ENCODE data around the gene FGD3. TPM values are rescaled to one million over a fixed set of nuclear protein-coding genes. Genes with fewer than 3 reads are reported as not detected.

Gene FGD3
- polyA plus RNA-seq, 1 donor (not counting 4 experiments of a cell fraction or from before 2014, with no cell fraction given): 0.21 TPM

DNA sequence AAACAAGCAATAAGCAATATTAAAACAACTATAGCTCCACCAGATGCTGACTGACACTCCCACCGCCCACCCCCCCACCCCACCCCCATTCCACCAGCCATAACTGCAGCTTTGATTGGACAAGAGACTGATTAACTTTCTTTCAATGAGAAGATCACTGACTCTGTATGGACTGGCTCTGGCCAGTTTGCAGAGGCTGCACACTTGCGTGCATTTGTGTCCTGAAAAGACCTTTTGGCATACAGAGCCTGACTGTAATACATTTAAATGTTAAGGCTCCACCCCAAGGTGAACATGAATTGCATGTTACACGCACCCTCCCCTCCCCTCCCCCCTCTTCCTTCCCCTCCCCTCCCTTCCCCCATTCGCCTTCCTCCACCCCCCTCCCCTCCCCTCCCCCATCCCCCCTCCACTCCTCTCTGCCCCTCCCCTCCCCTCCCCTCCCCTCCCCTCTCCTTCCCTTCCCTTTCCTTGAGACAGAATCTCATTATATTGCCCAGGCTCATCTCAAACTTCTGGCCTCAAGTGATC, 31.1 kb downstream of the FGD3 start:
- dilution Hi-C loops (cut with MboI; ENCODE audit: extremely low pct_ligation_motif_present, low sequenced_read_pairs): no loop called here
- Histone ChIP-seq H4K20me1 (ENCODE audit: control insufficient read depth, extremely low read depth, insufficient read depth, low read length) (no peaks in the 10 kb centered on the region), H3K4me3 (ENCODE audit: control insufficient read depth in 2 of 3, extremely low read depth in 1 of 3, insufficient read depth in 2 of 3, low read depth in 1 of 3, low read length in 3 of 3) (no peak overlapping the region), H3K9me1 (ENCODE audit: control insufficient read depth, extremely low read depth, insufficient read depth, low read length) (no peaks in the 10 kb centered on the region), H3K27ac (ENCODE audit: control insufficient read depth, insufficient read depth, low read length) (no peak overlapping the region), H3K27me3 (ENCODE audit: control insufficient read depth, extremely low read depth, insufficient read depth, low read length) (no peaks in the 10 kb centered on the region), H2AFZ (ENCODE audit: control insufficient read depth, low read length) (no peak overlapping the region), H3K9me3 (ENCODE audit: control insufficient read depth, low read depth, low read length) (no peaks in the 10 kb centered on the region), H3K79me2 (ENCODE audit: control insufficient read depth, insufficient read depth, low read length) (no peaks in the 10 kb centered on the region), H3K36me3 (ENCODE audit: control insufficient read depth in 2 of 2, extremely low read depth in 1 of 2, insufficient read depth in 2 of 2, low read length in 2 of 2) (no peaks in the 10 kb centered on the region), H3K9ac (ENCODE audit: control insufficient read depth, extremely low read depth, insufficient read depth, low read length) (no peak overlapping the region), H3K4me2 (ENCODE audit: control insufficient read depth, extremely low read depth, insufficient read depth, low read depth, low read length) (no peak overlapping the region), H3K4me1 (ENCODE audit: control insufficient read depth, extremely low read depth, insufficient read depth, low read length) (peaks cover 7% of the 10 kb centered on the region)
- no peak for DNase-seq (ENCODE audit: low read depth, low spot score)
- no peak for TF ChIP-seq EZH2 (IDR thresholded peaks at IDR 0.05; ENCODE audit: low read length)
- TF ChIP-seq, protein P1, sequence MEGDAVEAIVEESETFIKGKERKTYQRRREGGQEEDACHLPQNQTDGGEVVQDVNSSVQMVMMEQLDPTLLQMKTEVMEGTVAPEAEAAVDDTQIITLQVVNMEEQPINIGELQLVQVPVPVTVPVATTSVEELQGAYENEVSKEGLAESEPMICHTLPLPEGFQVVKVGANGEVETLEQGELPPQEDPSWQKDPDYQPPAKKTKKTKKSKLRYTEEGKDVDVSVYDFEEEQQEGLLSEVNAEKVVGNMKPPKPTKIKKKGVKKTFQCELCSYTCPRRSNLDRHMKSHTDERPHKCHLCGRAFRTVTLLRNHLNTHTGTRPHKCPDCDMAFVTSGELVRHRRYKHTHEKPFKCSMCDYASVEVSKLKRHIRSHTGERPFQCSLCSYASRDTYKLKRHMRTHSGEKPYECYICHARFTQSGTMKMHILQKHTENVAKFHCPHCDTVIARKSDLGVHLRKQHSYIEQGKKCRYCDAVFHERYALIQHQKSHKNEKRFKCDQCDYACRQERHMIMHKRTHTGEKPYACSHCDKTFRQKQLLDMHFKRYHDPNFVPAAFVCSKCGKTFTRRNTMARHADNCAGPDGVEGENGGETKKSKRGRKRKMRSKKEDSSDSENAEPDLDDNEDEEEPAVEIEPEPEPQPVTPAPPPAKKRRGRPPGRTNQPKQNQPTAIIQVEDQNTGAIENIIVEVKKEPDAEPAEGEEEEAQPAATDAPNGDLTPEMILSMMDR (optimal IDR thresholded peaks at IDR 0.05 in 1 of 3, IDR thresholded peaks at IDR 0.05 in 1 of 3, conservative IDR thresholded peaks at IDR 0.05 in 1 of 3; ENCODE audit: extremely low read depth in 1 of 3, insufficient read depth in 2 of 3, low read length in 3 of 3): no peak
- FAIRE-seq: no peak

DNA sequence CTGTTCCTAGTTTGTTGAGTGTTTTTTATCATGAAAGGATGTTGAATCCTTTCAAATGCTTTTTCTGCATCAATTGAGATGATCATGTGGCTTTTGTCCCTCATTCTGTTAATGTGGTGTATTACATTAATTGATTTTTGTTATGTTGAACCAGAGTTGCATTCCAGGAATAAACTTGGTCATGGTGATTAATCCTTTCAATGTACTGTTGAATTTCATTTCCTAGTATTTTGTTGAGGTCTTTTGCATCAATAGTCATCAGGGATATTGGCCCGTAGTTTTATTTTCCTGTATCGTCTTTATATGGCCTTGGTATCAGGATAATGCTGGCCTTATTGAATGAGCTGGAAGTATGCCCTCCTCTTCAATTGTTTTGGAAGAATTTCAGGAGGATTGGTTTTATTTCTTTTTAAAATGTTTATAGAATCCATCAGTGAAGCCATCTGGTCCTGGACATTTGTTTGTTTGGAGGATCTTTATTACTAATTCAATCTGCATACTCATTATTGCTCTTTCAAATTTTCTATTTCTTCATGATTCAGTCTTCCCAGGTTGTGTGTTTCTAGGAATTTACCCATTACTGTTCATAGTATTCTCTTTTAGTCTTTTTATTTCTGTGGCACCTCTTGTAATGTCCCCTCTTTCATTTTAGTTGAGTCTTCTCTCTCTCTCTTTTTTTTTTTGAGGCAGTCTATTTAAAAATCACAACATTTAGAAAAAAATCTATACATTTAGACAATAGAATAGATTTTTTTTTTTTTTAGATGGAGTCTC, 32.1 kb downstream of the FGD3 start:
- H3K4me1 ChIP-seq (ENCODE audit: control insufficient read depth, extremely low read depth, insufficient read depth, low read length): peaks cover 3% of the 10 kb centered on the region

More for the DNA sequence above, 32.1 kb downstream of the FGD3 start:
- H3K9ac ChIP-seq (ENCODE audit: control insufficient read depth, extremely low read depth, insufficient read depth, low read length): no peak overlapping the region
- H2AFZ ChIP-seq (ENCODE audit: control insufficient read depth, low read length): no peak overlapping the region
- TF ChIP-seq EZH2 (IDR thresholded peaks at IDR 0.05; ENCODE audit: low read length): no peak
- H3K4me2 ChIP-seq (ENCODE audit: control insufficient read depth, extremely low read depth, insufficient read depth, low read depth, low read length): no peak overlapping the region
- H3K36me3 ChIP-seq (ENCODE audit: control insufficient read depth in 2 of 2, extremely low read depth in 1 of 2, insufficient read depth in 2 of 2, low read length in 2 of 2): no peaks in the 10 kb centered on the region
- H3K9me3 ChIP-seq (ENCODE audit: control insufficient read depth, low read depth, low read length): peaks cover 3% of the 10 kb centered on the region
- H3K9me1 ChIP-seq (ENCODE audit: control insufficient read depth, extremely low read depth, insufficient read depth, low read length): no peaks in the 10 kb centered on the region
- no peaks in the 10 kb centered on the region for H4K20me1 ChIP-seq (ENCODE audit: control insufficient read depth, extremely low read depth, insufficient read depth, low read length)
- FAIRE-seq: no peak
- no peak overlapping the region for H3K27ac ChIP-seq (ENCODE audit: control insufficient read depth, insufficient read depth, low read length)
- no peaks in the 10 kb centered on the region for H3K79me2 ChIP-seq (ENCODE audit: control insufficient read depth, insufficient read depth, low read length)
- H3K27me3 ChIP-seq (ENCODE audit: control insufficient read depth, extremely low read depth, insufficient read depth, low read length): no peaks in the 10 kb centered on the region
- DNase-seq (ENCODE audit: low read depth, low spot score): no peak
- H3K4me3 ChIP-seq (ENCODE audit: control insufficient read depth in 2 of 3, extremely low read depth in 1 of 3, insufficient read depth in 2 of 3, low read depth in 1 of 3, low read length in 3 of 3): no peak overlapping the region
- dilution Hi-C loops (cut with MboI; ENCODE audit: extremely low pct_ligation_motif_present, low sequenced_read_pairs): no loop called here

All from keratinocyte (primary cell).